DMS 273 (cell line): Measurements from ENCODE around the gene SMYD3.

Experiments
- DNase-seq: peaks from one replicate; lab custom pipeline; 2025; ENCODE audit not compliant: unreplicated experiment; lab: John Stamatoyannopoulos, UW

The SMYD3 gene

DNA sequence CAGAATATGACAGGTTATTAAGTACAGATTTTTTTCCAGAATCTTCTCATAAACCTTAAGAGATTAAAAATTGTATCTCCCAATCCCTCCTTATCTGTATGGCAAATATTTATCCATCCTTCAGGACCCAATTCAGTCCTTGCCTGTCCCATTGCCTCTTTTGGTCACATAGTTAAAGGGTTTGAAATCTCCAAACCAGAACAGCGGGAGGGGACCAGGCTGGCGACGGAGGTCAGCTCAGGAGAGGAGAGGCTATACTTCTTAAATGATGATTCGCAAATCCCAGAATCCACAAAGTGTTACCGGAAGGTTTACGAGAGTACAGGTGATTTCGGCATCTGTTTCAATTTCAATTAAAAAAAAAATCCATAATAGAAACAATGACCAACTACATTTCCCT, 572.7 kb downstream of the SMYD3 start:
- DNase-seq, result no peak

- no peak for DNase-seq
These were observed 573.5 kb downstream of the SMYD3 start for GRCh38 chr1:245933431-245934045.

DNA sequence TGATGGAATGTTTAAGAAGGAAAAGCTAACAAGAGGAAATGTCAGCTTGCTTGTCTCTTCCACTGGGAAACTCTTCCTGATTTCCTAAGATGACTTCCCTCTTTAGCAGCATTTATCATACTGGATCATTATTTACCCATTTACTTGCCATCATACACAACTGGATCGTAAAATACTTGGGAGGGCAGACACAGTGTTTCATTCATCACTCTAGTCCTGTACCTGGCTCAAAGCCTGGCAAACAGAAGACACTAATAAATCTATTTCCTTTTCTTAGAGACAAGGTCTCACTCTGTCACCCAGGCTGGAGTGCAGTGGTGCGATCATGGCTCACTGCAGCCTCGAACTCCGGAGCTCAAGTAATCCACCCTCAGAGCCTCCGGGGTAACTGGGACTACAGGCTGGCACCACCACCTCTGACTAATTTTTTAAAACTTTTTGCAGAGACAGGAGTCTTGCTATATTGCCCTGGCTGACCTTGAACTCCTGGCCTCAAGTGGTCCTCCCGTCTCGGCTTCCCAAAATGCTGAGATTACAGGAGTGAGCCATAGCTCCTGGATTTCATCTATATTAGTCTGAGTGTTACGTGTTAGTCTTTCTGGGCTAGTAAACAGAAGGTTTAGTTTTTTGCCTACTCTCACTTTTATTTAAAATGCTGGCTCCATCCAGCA, 574.6 kb downstream of the SMYD3 start:
- no peak for DNase-seq

- DNase-seq, result no peak
These were observed 575.6 kb downstream of the SMYD3 start for GRCh38 chr1:245931450-245931849.

DNA sequence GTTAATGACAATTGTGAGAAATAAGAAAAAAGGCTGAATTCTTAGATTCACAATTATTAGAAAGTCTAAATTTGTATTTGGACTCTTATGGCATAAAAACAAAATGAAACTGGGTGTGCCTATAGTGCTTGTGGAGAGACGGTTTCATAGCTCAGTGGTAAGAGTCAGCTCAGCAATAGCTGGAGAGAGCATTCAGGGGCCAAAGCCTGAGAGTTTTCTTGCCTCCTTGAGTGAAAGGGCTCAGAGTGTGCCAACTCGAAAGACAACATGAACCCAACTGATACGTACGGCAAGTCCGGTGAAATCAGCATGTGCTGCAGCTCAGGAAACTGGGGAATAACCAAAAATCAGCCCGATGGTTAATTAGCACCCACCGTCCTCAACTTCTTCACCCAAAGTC, 577.9 kb downstream of the SMYD3 start:
- DNase-seq, result no peak

DNA sequence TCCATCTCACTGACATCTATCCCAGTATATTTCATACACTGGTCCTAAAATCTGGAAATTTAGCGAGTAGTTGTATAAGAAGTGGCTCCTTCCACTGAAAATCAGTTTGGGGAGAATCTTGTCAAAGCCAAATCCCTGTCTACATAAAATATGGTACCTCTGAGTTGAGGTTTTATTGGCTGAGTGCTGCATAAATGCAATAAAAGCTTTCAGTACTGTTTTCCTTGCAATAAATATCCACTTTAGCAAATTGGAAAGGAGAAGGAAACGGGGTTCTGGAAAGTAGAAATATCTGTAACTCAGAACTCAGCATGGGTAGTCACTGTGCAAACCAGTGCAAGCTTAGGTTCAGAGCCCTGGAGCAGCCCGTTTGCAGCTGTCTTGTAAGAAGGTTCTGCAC, 580.2 kb downstream of the SMYD3 start:
- no peak for DNase-seq

DNA sequence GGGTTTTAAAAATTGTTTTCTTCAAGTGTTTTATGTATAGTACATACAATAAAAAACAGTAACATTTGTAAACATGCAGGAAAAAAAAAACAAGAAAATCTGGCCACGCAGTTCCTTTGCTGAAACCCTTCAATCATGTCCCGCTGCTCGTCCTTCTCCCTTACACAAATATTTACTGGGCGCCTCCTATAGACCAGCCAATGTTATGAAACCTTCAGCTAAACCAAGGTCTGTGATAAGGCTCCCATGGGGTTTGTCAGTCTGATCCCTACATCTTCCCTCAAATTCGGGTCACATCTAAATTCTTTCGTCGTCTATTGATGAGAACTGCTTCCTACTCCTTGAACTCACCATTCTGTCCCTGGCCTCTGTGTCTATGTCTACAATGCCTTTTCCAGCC, 583.9 kb downstream of the SMYD3 start:
- no peak for DNase-seq

- DNase-seq, result no peak
These were observed 585.7 kb downstream of the SMYD3 start for GRCh38 chr1:245921417-245921816.

DNA sequence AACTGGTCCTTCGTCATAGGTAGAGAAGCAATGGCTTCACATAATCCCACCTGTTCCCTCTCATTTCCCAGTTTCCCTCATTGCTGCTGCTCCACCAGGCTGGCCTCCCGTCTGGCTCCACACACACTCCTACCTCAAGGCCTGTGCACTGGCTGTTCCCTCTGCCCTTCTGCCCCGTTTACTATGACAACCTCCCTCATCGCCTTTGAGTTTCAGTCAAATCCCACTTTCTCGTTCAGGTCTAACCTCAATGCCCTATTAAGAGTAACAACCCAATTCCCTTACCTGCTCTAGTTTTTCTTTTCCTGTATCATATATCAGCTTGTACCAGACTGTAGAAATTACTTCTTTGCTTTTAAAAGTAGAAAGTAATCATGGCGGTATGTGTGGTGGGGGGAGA, 589.7 kb downstream of the SMYD3 start:
- peak; percentile 22 for DNase-seq

- DNase-seq, result peak; percentile 66
These were observed 591.2 kb downstream of the SMYD3 start for GRCh38 chr1:245915841-245916240.

- peak; percentile 86 for DNase-seq
These were observed 591.7 kb downstream of the SMYD3 start for GRCh38 chr1:245915406-245915805.

- DNase-seq, result no peak
These were observed 598.5 kb downstream of the SMYD3 start for GRCh38 chr1:245908543-245908942.

DNA sequence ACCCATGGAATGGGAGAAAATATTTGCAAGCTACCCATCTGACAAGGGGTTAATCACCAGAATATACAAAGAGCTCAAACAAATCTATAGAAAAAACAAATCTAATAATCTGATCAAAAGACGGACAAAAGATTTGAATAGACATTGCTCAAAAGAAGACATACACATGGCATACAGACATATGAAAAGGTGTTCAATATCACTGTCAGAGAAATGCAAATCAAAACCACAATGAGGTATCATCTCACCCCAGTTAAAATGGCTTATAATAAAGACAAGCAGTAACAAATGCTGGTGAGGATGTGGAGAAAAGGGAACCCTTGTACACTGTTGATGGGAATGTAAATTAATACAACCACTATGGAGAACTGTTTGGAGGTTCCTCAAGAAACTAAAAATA, 600.9 kb downstream of the SMYD3 start:
- no peak for DNase-seq

DNA sequence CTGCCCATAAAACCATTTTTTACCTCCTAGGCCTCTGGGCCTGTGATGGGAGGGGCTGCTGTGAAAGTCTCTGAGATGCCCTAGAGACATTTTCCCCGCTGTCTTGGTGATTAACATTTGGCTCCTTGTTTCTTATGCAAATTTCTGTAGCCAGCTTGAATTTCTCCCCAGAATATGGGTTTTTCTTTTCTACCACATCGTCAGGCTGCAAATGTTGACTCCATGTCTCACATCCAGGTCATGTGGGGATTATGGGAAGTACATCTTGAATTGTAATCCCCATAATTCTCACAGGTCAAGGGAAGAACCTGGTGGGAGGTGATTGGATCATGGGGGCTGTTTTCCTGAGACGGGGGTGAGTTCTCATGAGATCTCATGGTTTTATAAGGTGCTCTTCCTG, 603.2 kb downstream of the SMYD3 start:
- DNase-seq, result no peak

DNA sequence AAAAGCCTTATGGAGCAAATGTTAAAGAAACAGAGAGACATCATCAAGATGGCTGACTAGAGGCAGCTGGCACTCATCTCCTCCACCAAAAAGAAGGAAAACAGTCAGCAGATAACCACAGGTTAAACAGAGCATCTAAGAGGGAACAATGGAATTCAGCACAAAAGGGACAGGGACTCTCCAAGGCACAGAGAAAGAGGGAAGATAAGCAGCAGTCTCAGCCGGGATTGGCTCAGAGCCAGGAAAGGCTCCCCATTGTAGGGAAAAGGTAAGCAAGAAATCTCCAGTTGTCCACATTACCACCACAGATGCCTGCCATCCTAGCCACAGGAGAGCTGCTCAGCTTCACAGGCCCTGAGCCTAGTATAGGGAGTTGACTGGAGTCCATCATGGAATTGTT, 605.5 kb downstream of the SMYD3 start:
- DNase-seq, result no peak

DNA sequence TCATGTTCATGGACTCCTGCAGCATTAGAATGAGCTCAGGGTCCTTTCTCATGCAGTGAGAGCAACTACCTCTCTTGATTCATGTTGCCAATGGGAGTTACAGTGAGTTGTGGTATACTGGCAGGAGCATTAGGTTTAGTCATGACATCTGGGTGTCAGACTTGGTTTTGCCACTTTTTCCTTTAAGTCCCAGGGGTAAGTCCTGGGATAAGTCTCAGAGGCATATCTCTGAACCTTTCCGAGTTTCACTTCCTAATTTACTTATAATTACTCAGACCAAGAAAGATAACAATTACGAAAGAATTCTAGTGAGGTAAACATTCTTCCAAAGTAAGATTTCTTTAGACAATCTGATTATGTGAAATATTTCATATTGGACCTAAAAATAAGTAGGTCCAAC, 606.0 kb downstream of the SMYD3 start:
- no peak for DNase-seq

GRCh38 chr1:245898581-245898980, 608.5 kb downstream of the SMYD3 start:
- DNase-seq, result no peak

- no peak for DNase-seq
These were observed 610.8 kb downstream of the SMYD3 start for GRCh38 chr1:245896258-245896657.

DNA sequence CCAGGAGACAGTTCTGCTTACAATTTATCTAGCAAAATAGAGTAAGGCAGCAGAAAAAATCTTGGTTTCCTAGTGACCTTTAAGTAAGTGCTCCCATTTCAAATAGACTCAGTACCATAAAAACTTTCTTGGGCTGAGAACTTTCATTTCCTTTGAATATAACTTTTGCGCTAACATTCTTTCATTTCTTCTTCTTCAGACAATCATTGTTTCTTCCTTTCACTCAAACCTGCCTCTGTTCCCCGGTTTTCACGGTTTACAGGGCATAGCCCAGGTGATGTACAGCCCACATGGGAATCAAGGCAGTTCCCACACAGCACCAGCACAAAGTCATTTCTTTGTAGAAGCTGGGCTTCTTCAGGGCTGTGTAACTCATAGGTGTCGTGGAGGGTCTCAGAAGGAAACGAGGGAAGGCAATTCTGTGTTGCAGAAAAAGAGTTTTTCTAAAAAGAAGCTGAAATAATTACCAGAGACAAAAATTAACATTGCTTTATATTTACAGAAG, 611.6 kb downstream of the SMYD3 start:
- no peak for DNase-seq

DNA sequence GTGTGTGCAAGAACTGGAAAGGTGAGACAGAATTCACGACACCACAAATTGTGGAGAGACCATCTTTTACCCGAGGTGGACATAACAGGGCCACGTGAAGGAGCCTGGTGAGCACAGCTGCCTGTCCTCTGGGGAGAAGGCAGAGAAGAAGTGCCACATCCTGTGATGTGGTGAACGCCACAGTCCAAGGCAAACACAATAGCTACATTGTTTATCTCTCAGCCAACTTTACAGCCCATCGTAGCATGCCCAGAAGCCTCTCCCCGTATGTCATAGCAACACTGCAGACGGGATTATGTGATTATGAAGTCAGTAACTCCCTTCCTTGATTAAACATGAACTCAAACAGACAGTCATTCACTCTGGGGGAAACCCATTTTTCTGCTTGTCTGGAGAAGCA, 612.2 kb downstream of the SMYD3 start:
- no peak for DNase-seq

GRCh38 chr1:245893025-245893424, 614.1 kb downstream of the SMYD3 start:
- DNase-seq, result no peak

GRCh38 chr1:245888809-245889208, 618.3 kb downstream of the SMYD3 start:
- peak; percentile 44 for DNase-seq

DNA sequence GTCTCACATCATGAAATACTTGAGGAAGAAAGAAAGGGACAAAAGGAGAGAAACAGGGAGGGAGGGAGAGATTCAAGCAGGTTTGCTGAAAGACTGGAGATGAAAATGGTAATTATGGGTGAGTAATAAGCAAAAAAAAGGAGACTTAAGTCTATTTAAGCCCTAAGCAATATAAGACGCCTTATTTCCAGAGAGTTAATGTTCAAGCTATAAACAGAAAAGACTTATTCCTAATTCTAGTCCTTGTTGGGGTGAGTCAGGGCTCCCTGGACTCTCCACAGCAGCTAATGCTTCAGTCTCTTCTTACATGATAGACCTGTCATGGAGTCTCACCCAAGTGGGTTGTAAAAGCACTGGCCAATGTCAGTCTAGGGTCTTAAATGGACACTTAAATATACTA, 619.2 kb downstream of the SMYD3 start:
- no peak for DNase-seq
